H1 (cell line): Measurements from ENCODE around the gene PRG2. TPM values are rescaled to one million over a fixed set of nuclear protein-coding genes. Genes with fewer than 3 reads are reported as not detected.

Experiments used
- BACH1 ChIP-seq: IDR thresholded peaks from 2 replicates; pipeline ENCODE4 v1.6.1; 2012; ENCODE audit warnings: low read length, improper control_type of control experiment
- CREB1 ChIP-seq: IDR thresholded peaks from 2 replicates; pipeline ENCODE4 v1.6.1; 2012; ENCODE audit warnings: inconsistent platforms
- CTBP2 ChIP-seq: IDR thresholded peaks from 2 replicates; pipeline ENCODE4 v1.7.0; 2011; ENCODE audit warnings: borderline replicate concordance, mild to moderate bottlenecking, moderate library complexity, mixed read lengths, low read length; ENCODE audit not compliant: insufficient read depth, insufficient read length
- EGR1 ChIP-seq: IDR thresholded peaks from 2 replicates; pipeline ENCODE4 v1.6.1; 2011; ENCODE audit warnings: low read depth, low read length, borderline replicate concordance
- EZH2 ChIP-seq: fragments of 200-600 bp; sonication (generic); IDR thresholded peaks from 2 replicates; pipeline ENCODE4 v1.7.1; 2012; ENCODE audit warnings: low read depth, mild to moderate bottlenecking, moderate library complexity, low read length, inconsistent platforms; ENCODE audit not compliant: severe bottlenecking
- GTF2F1 ChIP-seq: IDR thresholded peaks from 2 replicates; pipeline ENCODE4 v1.6.1; 2012; ENCODE audit warnings: low read depth, low read length, improper control_type of control experiment, borderline replicate concordance
- NANOG ChIP-seq: IDR thresholded peaks from 2 replicates; pipeline ENCODE4 v1.6.1; 2011; ENCODE audit warnings: low read length, low read depth, mild to moderate bottlenecking, inconsistent platforms; ENCODE audit not compliant: insufficient read depth, poor library complexity, severe bottlenecking
- POLR2A ChIP-seq, 2 experiments: IDR thresholded peaks; 1 replicate in 1 of 2; 2 replicates in 1 of 2; pipeline ENCODE4 v1.6.1; 2011; ENCODE audit warnings: low read depth in 2 of 2, low read length in 2 of 2, mild to moderate bottlenecking in 2 of 2; ENCODE audit errors: control extremely low read depth in 1 of 2
- POLR2AphosphoS5 ChIP-seq: IDR thresholded peaks from 2 replicates; pipeline ENCODE4 v1.6.1; 2011; ENCODE audit warnings: low read depth, low read length
- RNF2 ChIP-seq: fragments of 200-900, 300-1000 bp; sonication (generic); IDR thresholded peaks from 2 replicates; pipeline ENCODE4 v1.7.1; 2016; ENCODE audit warnings: borderline replicate concordance, low read depth, mild to moderate bottlenecking, antibody characterized with exemption, low read length; ENCODE audit not compliant: poor library complexity, severe bottlenecking; ENCODE audit errors: missing control alignments
- SIX5 ChIP-seq: IDR thresholded peaks from 2 replicates; pipeline ENCODE4 v1.6.1; 2011; ENCODE audit warnings: mild to moderate bottlenecking, low read depth, low read length
- SP2 ChIP-seq: IDR thresholded peaks from 2 replicates; pipeline ENCODE4 v1.6.1; 2012; ENCODE audit warnings: mild to moderate bottlenecking, low read length, inconsistent platforms
- TAF1 ChIP-seq: IDR thresholded peaks from 2 replicates; pipeline ENCODE4 v1.6.1; 2011; ENCODE audit warnings: mild to moderate bottlenecking, low read depth, low read length
- polyA plus RNA-seq, 7 experiments: library from polyadenylated mRNA; depleted of rRNA in 3 of 7; stranded (reverse) in 5 of 7; unstranded in 2 of 7; fragments of >200 nt in 5 of 7; fragments of 200-250 nt in 2 of 7; gene quantifications; 1 replicate in 5 of 7; 2 replicates in 1 of 7; 4 replicates in 1 of 7; pipeline versions ENCODE4 v1.2.1 to v1.2.3, GENCODE V29; 2011 to 2013; ENCODE audit warnings: missing spikeins in 2 of 7, mixed read lengths in 2 of 7
- total RNA-seq: library from RNA; stranded (reverse); fragmentation: NEBNext Ultra II Directional; extraction: Animal tissue kit (Norgen Biotek cat#: 25700); gene quantifications from 2 replicates; pipeline ENCODE4 v1.2.1, GENCODE V29; 2021
- TF ChIP-seq, protein P1 (sequence below): IDR thresholded peaks from 2 replicates; pipeline ENCODE4 v1.6.1; 2012; ENCODE audit warnings: inconsistent platforms
- TF ChIP-seq, protein P2 (sequence below): IDR thresholded peaks from 2 replicates; pipeline ENCODE4 v1.6.1; 2011; ENCODE audit warnings: low read length, improper control_type of control experiment

PRG2 gene
- total and polyA plus RNA-seq, 2 of the 8 experiments (the other 6 are each of a cell fraction or from before 2014, with no cell fraction given): 0.32 TPM; not detected in 1

DNA sequence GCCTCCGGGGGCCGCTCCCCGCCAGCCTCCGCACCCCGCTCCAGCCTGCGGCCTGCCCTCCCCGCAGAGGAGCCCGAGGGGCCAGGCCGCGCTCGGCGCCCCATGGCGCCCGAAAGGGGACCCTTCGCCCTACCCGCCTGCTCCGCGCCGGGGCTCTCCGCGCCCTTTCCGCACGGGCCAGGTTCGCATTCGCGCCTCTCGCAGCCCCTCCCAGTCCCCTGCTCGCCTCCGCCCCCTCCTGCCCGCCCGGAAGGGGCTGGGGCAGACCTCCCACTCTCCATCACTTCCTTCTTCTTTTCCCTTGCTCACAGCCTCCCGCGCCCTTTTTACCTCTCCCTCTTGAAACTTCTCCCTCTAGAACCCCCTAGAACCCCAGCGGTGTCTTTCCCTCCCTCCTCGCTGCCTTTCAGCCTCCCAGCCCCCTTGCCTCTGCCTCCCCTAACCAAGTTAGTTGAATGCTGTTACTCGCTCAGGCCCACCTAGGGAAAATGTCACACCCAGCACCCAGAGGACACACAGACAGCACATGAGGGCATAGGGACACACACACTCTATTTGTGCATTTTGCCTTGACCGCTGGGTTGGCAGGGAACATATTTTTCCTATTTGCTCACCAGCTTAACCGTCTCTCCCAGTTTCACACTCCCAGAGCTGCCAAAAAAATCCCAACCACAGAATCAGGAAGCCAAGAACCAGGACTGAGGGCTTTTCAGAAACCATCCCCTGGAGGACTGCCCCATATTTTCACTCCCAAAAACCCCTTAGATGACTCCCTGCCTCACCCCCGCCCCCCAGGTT is 36.7 kb upstream of the PRG2 start, which contains the start of gene SLC43A3 (continued):
- TF ChIP-seq, protein P1, sequence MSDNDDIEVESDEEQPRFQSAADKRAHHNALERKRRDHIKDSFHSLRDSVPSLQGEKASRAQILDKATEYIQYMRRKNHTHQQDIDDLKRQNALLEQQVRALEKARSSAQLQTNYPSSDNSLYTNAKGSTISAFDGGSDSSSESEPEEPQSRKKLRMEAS: 0 out of 2 replicates have a peak, but pooled peaks have one; percentile 42
- TF ChIP-seq EGR1: 0 out of 2 replicates have a peak, but pooled peaks have one; percentile 36
- TF ChIP-seq NANOG: no peak
- no peak for TF ChIP-seq CREB1
- TF ChIP-seq POLR2A (IDR thresholded peaks at IDR 0.05; ENCODE audit: control extremely low read depth in 1 of 2, low read depth in 2 of 2, low read length in 2 of 2): peak; percentile 56 to 60; a peak in 2 of 3 replicates
- no peak for TF ChIP-seq POLR2AphosphoS5
- TF ChIP-seq CTBP2: no peak
- no peak for TF ChIP-seq SP2
- no peak for TF ChIP-seq RNF2
- TF ChIP-seq SIX5: no peak
- no peak for TF ChIP-seq BACH1
- no peak for TF ChIP-seq GTF2F1
- TF ChIP-seq TAF1: 0 out of 2 replicates have a peak, but pooled peaks have one; percentile 45
- peak; percentile 57 for TF ChIP-seq EZH2
- TF ChIP-seq, protein P2, sequence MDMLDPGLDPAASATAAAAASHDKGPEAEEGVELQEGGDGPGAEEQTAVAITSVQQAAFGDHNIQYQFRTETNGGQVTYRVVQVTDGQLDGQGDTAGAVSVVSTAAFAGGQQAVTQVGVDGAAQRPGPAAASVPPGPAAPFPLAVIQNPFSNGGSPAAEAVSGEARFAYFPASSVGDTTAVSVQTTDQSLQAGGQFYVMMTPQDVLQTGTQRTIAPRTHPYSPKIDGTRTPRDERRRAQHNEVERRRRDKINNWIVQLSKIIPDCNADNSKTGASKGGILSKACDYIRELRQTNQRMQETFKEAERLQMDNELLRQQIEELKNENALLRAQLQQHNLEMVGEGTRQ: no peak
